Activated CD4-positive, alpha-beta T cell treated with anti-CD3 and anti-CD28 coated beads, Interleukin-2, Interleukin-6, amounts not matched to agents 100 ng/mL and 50 ng/mL, durations not matched to agents 16 hours and 8 hours (primary cell): ENCODE results near the gene CRISPLD2.

ENCODE experiments used
- DNase-seq: peaks from one replicate; pipeline ENCODE4 v3.0.0-alpha.2; 2020

CRISPLD2 gene, protein sequence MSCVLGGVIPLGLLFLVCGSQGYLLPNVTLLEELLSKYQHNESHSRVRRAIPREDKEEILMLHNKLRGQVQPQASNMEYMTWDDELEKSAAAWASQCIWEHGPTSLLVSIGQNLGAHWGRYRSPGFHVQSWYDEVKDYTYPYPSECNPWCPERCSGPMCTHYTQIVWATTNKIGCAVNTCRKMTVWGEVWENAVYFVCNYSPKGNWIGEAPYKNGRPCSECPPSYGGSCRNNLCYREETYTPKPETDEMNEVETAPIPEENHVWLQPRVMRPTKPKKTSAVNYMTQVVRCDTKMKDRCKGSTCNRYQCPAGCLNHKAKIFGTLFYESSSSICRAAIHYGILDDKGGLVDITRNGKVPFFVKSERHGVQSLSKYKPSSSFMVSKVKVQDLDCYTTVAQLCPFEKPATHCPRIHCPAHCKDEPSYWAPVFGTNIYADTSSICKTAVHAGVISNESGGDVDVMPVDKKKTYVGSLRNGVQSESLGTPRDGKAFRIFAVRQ

DNA sequence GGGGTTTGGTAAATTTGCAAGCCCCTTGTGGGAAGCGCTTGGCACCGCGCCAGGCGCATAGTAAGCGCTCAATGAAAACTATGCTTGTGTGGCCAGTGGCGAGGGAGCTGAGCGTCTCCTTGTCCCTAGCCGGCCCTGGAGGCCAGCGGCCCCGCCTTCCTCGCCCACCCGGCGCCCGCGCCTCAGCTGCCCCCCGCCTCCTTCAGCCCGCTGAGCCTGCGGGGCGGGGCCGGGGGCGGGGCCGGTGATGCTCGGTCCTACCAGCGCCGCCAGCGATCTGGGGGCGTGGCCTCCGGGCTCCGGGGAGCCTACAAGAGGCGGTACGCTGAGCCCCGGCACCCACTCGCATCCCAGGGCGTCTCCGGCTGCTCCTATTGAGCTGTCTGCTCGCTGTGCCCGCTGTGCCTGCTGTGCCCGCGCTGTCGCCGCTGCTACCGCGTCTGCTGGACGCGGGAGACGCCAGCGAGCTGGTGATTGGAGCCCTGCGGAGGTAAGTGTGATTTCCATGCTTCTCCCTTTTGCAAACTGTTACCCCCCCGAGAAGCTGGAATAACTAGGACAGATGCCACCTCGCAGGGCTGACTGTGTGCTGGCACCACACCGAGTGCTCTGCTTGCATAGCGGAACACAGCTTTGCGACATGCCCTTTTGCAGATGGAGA lies at the start of gene CRISPLD2:
Gene CRISPLD2 (plus strand): TSS at position 342 of the 661 bp plus-strand sequence. CDS start 18,511 bp downstream, outside the sequence.
- DNase-seq: peak; percentile 83

DNA sequence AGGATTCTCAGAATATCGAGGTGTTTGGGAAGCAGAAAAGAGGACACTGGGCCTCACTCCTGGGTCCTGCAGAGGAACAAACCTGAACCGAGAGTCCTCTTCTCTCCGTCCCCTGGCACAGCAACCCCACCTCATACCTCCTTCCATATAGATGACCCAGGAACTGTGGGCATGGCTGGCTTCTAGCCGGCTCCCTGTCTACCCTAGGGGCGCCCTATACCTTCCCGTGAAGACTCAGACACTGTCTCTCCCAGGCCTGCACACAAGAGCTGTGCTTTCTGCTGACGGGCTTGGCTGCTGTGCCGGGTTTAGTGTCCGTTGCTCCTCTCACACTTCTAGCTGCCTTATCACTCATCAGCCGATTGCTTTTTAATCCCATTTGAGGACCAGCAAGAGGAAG lies 46.5 kb upstream of the CRISPLD2 start:
- DNase-seq: no peak

DNA sequence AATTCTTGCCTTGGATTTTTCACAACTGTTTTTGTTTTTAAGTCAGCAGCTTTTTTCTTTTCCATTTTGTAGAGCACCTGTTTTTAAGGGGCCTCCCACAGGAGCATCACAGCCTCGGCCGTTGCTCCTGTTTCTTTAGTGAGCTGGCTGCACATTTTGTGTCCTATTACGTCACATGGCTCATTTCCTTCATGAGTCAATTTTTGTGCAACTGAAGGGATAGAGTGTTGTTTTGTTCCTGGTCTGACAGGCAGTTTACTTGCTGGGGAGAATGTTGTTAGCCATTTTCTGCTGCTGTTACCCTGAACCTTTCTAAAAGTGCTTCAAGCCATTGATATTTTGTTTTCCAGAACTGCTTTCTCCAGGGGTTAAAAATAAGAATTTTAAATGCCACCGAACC lies 45.0 kb upstream of the CRISPLD2 start:
- no peak for DNase-seq

DNA sequence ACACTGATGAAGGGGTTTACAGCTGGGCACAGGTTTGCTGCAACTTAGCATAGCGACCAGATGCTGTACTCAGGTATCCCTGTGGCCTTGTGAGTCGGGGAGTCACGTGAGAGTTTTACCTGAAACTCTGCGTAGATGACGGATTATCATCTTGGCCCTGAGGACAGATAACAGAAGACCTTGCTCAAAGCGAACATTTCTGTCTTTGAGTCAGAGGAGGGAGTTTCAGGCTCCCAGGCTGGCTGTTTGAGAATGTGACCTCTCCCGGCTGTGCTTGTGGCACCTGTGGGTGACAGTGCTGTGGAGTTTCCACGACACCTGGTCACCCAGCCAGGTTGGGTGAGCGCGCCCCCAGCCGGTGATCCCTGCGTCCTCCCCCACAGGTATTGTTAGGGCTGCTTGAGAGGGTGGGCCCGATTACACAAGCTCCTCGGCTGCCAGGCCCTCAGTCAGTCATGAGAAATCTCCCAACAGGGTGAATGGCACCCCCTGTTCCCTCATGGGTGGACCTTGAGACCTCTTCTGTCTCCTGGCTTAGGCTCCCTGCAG lies 44.4 kb upstream of the CRISPLD2 start:
- no peak for DNase-seq

DNA sequence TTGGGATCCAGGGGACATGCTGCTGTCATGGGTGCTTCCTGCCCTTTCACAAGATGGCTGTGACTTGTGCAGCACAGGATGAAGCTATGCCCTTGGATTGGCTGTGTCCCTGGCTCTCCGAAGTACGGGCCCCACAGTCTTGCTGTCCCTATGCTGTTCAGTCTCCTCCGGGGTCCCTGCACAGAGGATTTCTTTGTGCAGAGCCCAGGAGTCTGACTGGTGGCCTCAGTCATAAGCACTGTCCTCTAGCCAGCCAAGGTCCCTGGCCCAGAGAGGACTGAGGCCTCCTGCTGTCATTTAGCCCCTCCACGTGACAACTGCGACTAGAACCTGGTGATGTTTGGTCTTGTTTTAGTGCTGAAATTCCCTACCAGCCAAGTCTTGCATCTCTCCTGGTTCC lies 42.4 kb upstream of the CRISPLD2 start:
- no peak for DNase-seq

DNA sequence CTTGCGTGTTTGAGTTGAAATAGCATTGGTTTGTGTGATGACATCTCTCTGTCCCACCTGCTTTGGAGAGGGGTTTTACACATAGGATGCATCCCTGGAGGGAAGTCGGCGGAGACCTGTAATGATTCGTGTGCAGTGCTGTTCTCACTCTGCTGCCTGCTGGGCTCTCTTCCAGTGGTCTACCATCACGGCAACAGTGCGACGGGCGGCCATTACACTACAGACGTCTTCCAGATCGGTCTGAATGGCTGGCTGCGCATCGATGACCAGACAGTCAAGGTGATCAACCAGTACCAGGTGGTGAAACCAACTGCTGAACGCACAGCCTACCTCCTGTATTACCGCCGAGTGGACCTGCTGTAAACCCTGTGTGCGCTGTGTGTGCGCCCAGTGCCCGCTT lies 41.1 kb upstream of the CRISPLD2 start:
- no peak for DNase-seq

DNA sequence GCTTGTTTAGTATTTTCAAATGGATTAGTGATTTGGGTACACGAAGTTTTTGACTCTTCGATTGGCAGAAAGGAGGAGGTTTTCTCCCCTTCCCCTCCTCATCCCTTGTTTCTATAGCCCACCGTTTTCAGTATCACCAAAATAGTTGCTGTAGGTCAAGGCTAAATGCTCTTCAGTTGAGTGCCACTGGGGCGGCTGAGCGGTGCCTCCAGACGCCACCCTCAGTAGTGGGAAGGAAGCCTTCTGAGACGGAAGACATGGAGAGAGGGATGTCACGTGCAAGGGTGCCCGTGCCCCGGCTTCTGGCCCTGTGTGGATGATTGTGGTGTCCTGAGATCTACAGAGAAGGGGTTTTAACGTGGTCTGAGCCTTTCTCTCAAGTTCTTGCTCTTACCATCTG lies 39.7 kb upstream of the CRISPLD2 start:
- no peak for DNase-seq

DNA sequence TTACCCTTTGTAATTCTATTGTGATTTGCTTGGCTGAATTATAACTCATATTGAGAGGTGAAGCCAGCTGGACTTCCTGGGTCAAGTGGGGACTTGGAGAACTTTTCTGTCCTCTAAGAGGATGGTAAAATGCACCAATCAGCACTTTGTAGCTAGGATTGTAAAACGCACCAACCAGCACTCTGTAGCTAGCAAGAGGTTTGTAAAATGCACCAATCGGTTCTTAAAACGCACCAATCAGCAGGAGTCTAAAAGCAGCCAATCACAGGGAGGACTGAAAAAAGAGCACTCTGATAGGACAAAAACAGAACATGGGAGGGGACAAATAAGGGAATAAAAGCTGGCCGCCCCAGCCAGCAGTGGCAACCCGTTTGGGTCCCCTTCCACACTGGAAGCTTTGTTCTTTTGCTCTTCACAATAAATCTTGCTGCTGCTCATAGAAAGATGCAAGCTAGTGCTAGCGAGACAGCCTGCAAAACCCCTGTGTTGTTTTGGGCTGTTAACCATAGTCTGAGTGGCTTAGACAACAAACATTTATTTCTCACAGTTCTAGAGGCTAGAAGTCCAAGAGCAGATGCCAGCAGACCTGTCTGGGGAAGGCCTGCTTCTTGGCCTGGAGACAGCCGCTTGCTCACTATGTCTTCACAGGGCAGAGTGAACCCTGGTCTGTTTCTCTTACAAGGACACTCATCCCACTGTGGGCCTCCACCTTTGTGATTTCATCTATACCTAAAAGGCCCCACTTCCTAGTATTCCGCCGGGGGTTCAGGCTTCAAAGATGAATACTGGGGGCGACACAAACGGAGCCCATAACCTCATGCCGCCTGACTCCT lies 39.0 kb upstream of the CRISPLD2 start:
- DNase-seq: no peak

DNA sequence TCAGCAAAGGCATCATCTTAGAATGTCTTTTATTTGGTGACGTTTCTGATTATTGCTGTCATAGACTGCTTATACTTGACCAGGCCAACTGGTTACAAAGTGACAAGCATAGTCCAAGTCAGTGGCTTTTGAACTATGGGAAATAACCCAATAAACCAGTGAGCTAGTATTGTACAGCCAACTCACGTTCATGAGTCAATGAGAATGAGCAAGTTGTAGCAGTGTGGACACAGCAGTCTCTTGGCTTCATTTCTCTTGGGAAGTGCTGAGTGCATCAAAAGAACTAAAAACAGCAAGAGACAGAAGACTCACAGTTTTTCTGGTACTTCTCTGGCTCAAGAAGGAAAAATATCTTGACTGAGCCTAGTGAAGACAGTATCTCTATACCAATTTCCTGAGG lies 36.9 kb upstream of the CRISPLD2 start:
- DNase-seq: no peak

DNA sequence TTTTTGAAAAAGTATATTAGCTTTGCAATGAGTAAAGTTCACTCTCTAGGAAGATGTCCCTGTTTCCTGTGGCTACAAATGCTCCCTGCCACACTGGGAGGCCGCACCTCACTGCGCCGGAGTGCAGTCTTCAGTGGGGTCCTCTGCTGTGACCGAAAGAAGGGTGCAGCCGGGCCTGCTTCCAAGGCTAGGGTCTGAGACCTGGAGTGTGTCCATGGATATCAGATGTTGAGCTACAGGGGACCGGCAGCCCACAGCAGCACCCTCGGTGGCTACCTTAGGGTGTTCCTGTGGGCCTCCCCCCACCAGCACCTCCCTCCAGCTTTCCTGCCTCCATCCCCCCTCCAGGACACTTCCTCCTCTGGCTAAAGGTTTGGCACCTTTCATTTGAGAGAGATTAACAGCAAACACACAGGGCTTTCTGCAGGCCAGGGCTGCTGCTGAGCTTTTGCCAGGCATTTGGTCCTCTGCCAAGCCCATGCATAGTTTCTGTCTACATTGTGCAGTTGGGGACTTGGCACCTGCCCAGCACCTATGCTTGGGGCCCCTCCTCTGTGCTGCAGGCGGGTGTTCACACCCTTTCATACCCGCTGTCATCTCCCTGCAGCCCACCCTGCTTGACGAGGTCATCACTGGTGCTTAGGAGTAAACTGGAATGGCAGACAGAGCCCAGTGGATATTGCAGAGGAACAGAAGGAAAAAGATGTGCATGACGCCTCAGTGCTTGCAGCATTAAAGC lies 33.8 kb upstream of the CRISPLD2 start:
- no peak for DNase-seq

DNA sequence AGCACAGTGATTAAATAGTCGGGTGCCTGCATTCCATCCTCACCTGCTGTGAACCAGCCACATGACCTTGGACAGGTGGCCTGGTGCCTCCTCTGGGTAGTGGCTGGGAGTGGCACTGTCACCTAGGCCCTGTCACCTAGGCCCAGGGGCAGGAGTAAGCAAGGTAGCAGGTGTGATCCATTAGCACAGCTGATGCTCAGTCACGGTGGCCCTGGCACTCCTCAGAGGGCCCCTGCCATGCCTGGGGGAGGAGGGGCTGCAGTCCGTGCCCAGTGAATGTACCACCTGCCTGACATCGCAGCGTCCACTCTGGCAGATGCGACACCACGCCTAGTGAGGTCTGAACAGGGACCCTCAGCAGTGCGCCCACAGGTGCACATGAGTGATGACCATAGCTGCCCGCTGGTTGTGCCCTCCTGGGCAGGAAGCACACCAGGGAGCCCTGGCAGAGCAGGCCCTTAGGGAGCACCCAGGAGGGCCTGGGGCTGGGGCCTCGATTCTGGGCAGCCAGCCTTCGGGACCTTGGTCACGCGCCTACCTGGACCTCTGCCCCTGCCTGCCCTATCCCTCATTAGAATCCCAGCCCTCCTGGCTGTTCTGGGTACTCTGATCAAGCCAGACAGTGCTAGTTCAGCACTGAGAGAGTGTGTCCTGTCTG lies 33.1 kb upstream of the CRISPLD2 start:
- DNase-seq: no peak

DNA sequence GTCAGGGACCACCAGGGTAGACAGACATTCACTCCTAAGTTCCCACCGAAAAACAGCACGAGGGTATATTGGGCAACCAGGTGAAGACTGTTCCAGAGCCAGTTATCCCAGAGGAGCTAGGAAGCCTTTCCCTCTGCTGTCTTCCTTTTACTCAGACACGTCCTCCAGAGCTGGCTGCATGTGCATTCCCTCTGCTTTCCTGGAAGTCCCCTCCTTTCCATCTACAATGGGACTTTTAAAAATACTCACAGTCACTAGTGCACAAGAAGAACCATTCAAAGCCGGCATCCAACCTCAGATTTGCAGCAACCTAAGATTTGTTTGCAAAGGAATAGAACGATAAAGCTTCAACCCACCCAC lies 32.5 kb upstream of the CRISPLD2 start:
- DNase-seq: no peak

DNA sequence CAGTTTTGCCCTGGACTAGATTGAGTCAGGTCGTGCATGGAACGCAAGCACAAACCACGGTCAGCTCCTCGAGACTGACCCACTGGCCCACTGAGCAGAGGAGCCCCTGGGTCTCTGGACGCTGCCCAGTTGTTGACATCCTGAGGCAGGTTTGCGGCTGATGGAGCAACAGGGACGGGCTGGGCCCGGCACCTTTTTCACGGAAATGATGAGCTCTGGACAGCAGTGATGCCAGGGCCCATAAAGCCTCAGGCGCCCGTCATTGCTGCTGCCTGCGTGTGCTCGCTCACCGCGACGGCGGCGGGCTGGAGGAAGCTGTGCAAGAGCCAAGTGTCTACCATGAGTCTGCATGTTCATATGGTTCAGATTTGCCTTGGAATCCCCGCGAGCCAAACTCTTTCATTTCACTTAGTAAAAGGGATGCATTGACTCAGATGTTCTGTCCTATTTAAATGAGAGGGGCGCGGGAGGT lies 30.8 kb upstream of the CRISPLD2 start:
- no peak for DNase-seq

DNA sequence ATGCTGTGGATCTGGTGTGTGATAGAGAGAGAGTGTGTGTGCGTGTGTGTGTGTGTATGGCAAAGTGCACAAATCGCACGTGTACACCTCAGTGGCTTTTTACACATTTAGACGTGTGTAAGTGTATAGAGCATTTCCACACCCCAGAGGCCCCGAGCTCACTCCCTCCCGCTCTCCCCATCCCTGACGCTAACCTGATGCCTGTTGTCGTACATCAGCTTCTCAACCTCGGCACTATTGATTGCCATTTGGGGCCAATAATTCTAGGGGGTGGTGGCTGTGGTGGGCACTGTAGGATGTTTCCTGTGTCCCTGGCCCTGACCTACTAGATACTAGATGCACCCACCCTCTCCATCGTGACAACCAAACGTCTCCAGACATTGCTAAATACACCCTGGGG lies 30.4 kb upstream of the CRISPLD2 start:
- DNase-seq: no peak

DNA sequence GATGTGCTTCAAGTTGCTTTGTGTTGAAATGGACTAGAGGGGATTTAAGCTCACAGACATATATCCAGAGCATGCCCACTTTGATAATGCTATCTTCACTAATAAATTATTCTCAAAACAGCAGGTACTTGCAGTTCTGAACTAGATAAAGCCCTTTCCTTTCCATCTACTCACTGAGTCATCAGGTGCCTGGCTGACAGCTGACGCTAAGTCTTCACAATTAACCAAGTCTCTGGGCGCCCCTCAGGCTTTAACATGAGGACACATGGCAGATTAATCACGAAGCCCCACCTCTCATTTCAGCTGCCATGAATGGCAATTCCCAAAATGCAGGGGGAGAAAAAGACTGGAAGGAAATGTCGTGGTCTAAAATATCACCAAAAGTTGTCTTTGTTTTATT lies 29.5 kb upstream of the CRISPLD2 start:
- no peak for DNase-seq

DNA sequence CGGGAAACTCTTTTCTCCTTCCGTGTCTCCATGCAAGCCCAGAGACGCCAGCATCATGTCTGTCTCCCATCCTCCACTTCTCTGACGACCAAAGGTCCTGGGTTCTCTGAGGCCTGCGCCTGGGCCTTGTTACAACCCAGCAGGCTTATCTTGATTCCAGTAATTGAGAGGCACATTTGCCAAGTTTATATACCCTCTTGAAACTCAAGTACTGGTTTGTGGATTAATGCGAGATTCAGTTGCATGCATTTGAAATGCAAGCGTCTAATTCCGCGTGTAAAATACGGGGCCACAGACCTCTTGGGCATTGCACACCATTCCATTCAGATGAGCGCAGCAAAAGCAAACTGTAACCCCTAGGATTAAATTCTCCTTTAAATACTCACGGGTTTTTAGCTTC lies 28.7 kb upstream of the CRISPLD2 start:
- no peak for DNase-seq

DNA sequence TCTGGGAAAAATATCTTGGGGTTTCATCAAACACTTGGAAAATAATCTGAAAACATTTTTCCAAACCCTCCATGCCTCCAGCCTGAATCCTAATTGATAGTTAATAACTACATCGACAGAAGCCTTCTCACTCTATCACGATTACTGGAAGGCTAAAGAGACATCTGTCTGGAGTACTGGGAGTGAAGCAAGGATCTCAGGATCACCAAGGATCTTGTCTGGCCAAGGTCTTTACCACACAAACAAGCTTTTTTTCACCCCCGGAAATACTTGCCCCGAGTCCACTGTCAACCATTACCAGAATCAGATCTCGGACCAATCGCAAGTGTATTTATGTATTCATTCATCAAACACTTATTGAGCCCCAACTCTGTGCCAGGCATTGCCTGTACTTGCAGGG lies 28.3 kb upstream of the CRISPLD2 start:
- no peak for DNase-seq

DNA sequence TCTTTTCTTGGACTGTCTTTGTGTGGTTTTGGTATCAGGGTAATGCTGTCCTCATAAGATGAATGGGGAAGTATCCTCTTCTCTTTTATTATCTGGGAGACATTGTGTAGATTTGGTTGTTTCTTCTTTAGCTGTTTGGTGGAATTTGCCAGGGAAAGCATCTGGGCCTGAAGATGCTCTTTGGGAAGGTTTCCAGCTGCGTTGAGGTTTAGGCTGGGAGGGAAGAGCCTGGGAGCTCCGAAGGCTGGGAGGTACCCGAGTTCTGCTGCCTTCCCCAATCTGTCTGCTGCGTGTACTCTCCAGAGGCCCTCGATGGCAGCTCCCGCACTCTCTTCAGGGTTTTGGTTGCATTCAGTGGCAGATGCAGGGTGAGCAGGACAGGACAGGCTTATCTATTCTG lies 25.6 kb upstream of the CRISPLD2 start:
- no peak for DNase-seq

DNA sequence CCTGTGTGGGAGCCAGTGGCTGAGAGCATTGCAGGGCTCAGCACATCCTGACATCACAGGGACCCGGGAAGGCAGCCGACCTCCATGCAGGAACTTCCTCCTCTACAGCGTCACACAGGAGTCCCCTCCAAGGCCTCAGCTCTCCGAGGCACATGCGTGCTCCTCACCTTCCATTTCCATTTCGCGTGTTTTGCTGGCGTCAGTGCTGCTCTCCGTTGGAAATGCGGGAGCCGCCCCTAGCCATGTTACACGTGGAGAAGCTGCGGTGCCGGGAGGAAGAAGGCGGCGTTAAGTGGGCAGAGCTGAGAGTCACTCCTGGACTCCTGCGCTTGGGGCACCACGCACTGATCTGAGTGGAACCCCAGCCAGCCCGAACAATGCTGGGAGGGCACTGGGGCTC lies 25.2 kb upstream of the CRISPLD2 start:
- no peak for DNase-seq

DNA sequence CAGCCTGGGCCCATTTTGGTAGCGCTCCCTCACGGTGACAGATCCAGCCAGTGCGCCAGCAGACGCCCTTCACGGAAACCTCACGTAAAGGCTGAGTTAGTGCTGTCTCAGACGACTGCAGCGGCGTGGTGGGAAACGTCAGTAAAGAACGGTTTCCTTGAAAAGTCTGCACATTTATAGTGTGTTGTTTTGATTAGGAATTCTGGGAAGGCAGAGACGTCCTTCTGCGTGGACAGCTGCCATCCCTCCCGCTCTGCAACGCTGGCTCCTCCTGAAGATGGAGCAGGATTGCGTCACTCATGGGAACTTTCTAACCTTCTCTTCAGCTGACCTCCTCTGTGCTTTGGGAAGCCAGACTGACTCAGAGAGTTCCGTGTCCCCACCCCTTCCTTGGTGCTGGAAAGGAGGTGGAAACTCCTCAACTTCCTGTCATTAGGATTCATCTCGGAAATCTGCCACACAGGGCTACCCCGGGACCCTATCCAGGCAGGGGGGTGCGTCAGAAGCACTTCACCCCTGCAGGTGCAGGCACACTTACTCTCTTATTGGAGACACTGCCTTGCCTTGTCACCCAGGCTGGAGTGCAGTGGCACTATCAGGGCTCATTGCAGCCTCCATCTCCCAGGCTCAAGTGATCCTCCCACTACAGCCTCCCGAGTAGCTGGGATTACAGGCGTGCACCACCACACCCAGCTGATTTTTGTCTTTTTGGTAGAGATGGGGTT lies 24.3 kb upstream of the CRISPLD2 start:
- no peak for DNase-seq
